Gastroesophageal sphincter (tissue), 4 donors: Measurements from ENCODE around the gene LIPA. TPM values are rescaled to one million over a fixed set of nuclear protein-coding genes. Genes with fewer than 3 reads are reported as not detected.
A peak's percentile ranks its signal among the peaks of the same experiment; 100 is the strongest.

Experiments used
- ATAC-seq: fragments of 150-250 bp; one replicate; pipeline ENCODE4 v1.9.1; 2016; ENCODE audit warnings: mild to moderate bottlenecking, moderate library complexity
- H3K27ac ChIP-seq, 4 donors: fragments of 200-600 bp; sonication (generic) in 3 of 4; 1 replicate in 3 of 4; 2 replicates in 1 of 4; pipeline ENCODE4 v1.5.1; 2016 to 2019
- H3K27me3 ChIP-seq: fragments of 200-600 bp; sonication (generic); one replicate; pipeline ENCODE4 v1.5.1; 2019
- H3K36me3 ChIP-seq, 2 donors: fragments of 200-600 bp; sonication (generic); one replicate each; pipeline ENCODE4 v1.5.1; 2019; ENCODE audit warnings: control low read depth in 1 of 2
- H3K4me1 ChIP-seq, 3 donors: fragments of 200-600 bp; sonication (generic); 1 replicate in 2 of 3; 2 replicates in 1 of 3; pipeline ENCODE4 v1.5.1; 2016 to 2019; ENCODE audit warnings: control low read depth in 2 of 3
- H3K4me3 ChIP-seq, 2 donors: fragments of 200-600 bp; sonication (generic); one replicate each; pipeline ENCODE4 v1.5.1; 2019; ENCODE audit warnings: mild to moderate bottlenecking in 1 of 2, moderate library complexity in 1 of 2
- H3K9me3 ChIP-seq, 3 donors: fragments of 200-600 bp; sonication (generic); one replicate each; pipeline ENCODE4 v1.5.1; 2017 to 2019; ENCODE audit warnings: control low read depth in 2 of 3
- EP300 ChIP-seq: sonication (generic); formaldehyde crosslinking; IDR thresholded peaks from one replicate; pipeline ENCODE4 v1.6.1; 2017; ENCODE audit warnings: antibody characterized with exemption, mild to moderate bottlenecking
- POLR2A ChIP-seq, 2 donors: fragments of 450-650 bp; IDR thresholded peaks; one replicate each; pipeline ENCODE4 v1.6.1; 2017; ENCODE audit warnings: antibody characterized with exemption in 2 of 2, mild to moderate bottlenecking in 2 of 2, moderate library complexity in 1 of 2
- POLR2AphosphoS5 ChIP-seq: sonication (generic); formaldehyde crosslinking; IDR thresholded peaks from one replicate; pipeline ENCODE4 v1.6.1; 2017; ENCODE audit warnings: antibody characterized with exemption
- WGBS, 2 donors: methylation state at CpG; one replicate each; pipeline ENCODE4 v1.1.5; 2018; ENCODE audit warnings: low coverage in 1 of 2; 5-methylcytosine and 5-hydroxymethylcytosine counted together
- total RNA-seq, 4 donors: library from RNA; depleted of rRNA; stranded (reverse); fragments of >200 nt; gene quantifications; one replicate each; pipeline ENCODE4 v1.1.0, GENCODE V29; 2016
- TF ChIP-seq, protein P1 (sequence below), 4 experiments: fragments of 200-600 bp in 2 of 4; fragments of 450-650 bp in 2 of 4; sonication (generic) in 1 of 4; IDR thresholded peaks; one replicate each; pipeline ENCODE4 v1.5.1; 2017 to 2019; ENCODE audit warnings: antibody characterized with exemption in 4 of 4, mild to moderate bottlenecking in 2 of 4, moderate library complexity in 2 of 4

Gene LIPA
- total RNA-seq, 4 donors from 2014 or later: 15.7 to 46.0 (median 22.3) TPM

DNA sequence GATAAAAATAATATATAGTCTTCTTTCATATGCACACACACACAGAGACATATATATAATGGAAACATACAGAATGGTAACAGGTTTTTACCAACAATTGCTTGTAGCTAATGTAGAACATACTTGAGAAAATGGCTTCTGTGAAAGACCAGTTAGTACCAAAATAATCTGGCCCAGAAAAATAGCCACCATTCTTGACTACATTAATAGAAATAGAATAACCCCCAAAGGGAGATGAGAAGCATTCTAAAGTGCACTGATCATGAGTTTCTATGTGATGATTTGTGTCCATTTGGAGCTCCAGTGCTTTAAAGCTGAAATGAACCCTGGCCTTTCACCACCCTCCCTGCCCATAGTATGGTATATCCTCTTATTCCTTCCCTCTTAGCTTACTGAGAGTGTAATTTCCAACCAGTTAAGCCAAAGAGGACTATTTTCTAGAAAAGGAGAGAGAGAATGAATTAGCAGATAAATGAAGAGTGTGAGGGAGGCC lies 27.4 kb upstream of the LIPA start:
- Histone ChIP-seq H3K4me1 (peaks cover 22 to 65% (median 31%) of the 10 kb centered on the region in 3 donors), H3K36me3 (no peaks in the 10 kb centered on the region), H3K4me3 (no peak overlapping the region), H3K27me3 (no peaks in the 10 kb centered on the region), H3K27ac (peak overlapping the region in 3 of 4 donors; percentile 50 to 87 (median 61)), H3K9me3 (no peaks in the 10 kb centered on the region)
- TF ChIP-seq POLR2AphosphoS5: no peak
- TF ChIP-seq POLR2A (IDR thresholded peaks at IDR 0.05): no peak
- TF ChIP-seq, protein P1, sequence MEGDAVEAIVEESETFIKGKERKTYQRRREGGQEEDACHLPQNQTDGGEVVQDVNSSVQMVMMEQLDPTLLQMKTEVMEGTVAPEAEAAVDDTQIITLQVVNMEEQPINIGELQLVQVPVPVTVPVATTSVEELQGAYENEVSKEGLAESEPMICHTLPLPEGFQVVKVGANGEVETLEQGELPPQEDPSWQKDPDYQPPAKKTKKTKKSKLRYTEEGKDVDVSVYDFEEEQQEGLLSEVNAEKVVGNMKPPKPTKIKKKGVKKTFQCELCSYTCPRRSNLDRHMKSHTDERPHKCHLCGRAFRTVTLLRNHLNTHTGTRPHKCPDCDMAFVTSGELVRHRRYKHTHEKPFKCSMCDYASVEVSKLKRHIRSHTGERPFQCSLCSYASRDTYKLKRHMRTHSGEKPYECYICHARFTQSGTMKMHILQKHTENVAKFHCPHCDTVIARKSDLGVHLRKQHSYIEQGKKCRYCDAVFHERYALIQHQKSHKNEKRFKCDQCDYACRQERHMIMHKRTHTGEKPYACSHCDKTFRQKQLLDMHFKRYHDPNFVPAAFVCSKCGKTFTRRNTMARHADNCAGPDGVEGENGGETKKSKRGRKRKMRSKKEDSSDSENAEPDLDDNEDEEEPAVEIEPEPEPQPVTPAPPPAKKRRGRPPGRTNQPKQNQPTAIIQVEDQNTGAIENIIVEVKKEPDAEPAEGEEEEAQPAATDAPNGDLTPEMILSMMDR (IDR thresholded peaks at IDR 0.05): no peak
- no peak for TF ChIP-seq EP300
- ATAC-seq: no peak

DNA sequence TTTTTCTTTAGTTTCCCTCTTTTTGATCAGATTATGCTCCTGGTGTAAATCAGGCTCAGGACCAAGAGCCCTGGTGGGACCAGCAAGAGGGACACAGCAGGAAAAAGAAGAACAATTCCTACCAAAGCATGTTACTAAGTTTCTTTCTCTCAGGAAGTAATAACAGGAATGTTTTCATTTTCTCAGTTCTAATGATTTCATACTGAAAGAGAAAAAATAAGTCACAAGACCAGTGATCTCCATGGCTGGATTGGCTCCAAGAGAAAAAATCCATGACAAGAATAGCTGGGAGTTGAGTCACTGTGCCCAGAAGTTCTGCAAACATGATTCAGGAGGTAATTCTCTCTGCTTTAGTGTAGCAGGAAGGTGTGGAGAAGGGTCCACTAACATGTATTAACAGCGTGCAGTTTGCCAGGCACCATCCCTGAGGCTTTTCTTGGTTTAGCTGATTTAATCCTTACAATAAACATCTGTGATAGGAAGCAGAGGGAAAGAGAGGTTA lies 26.5 kb upstream of the LIPA start:
- TF ChIP-seq EP300 (no peak), POLR2A (IDR thresholded peaks at IDR 0.05) (no peak), POLR2AphosphoS5 (peak; percentile 93)
- TF ChIP-seq, protein P1 (IDR thresholded peaks at IDR 0.05): no peak
- Histone ChIP-seq H3K27me3 (no peaks in the 10 kb centered on the region), H3K9me3 (no peaks in the 10 kb centered on the region), H3K4me1 (peaks cover 13 to 56% (median 26%) of the 10 kb centered on the region in 3 donors), H3K4me3 (no peak overlapping the region), H3K36me3 (no peaks in the 10 kb centered on the region), H3K27ac (peak overlapping the region; percentile 83 to 96 (median 86))
- peak; percentile 82 for ATAC-seq
- 0 to 11% methylated on average over 1 of the region's 1 CpG for WGBS, 2 donors

DNA sequence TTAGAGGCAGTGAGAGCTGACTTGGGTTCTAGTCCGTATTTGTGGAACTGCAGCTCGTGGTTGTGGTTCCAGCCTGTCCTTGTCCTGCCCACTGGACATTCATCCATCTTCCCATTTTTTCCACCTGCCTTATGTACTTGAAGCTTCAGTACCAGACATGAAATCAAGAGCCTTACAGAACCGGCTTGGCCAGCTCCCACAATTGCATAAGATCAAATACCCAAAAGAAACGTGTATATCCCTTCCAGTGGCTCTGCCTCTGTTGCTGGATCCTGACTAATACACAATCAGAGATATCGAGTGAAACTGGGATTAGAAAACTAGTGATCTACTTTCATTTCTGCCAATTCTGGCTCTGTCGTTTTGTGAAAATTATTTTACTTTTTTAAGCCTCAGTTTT lies 23.8 kb upstream of the LIPA start:
- ATAC-seq: no peak
- Histone ChIP-seq H3K36me3 (no peaks in the 10 kb centered on the region), H3K27me3 (no peaks in the 10 kb centered on the region), H3K27ac (peak overlapping the region; percentile 0 to 45 (median 30)), H3K4me1 (peaks cover 11 to 49% (median 23%) of the 10 kb centered on the region in 3 donors), H3K9me3 (no peaks in the 10 kb centered on the region), H3K4me3 (no peak overlapping the region)
- no peak for TF ChIP-seq POLR2AphosphoS5
- no peak for TF ChIP-seq EP300
- TF ChIP-seq POLR2A (IDR thresholded peaks at IDR 0.05): no peak
- TF ChIP-seq, protein P1 (IDR thresholded peaks at IDR 0.05): no peak
- WGBS, 2 donors: 72 to 87% methylated on average over 5 to 6 of the region's 6 CpGs

DNA sequence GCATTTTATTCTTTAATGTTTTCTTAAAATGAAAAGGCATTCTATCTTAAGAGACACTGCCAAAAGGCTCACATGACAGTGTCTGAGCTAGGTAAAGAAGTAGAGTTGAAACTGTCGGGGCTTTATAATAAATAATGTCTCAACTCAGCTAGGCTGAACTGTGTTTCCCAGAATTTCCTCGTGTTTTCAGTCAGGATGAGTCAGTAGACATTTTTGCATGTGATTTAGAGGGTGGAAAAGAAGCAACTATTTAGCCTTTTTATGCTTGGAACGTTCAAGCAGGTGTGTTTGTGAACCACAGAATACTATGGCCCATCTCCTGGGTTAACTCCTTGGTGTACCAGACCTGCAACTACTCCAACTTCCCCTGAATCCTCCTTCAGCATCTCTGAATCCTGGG lies 23.4 kb upstream of the LIPA start:
- no peak for ATAC-seq
- 10 to 32% methylated on average over 3 of the region's 3 CpGs for WGBS, 2 donors
- peaks cover 11 to 49% (median 23%) of the 10 kb centered on the region in 3 donors for H3K4me1 ChIP-seq

More for the DNA sequence above, 23.4 kb upstream of the LIPA start:
- Histone ChIP-seq H3K9me3 (no peaks in the 10 kb centered on the region), H3K27ac (peak overlapping the region; percentile 0 to 45 (median 30)), H3K4me3 (no peak overlapping the region), H3K36me3 (no peaks in the 10 kb centered on the region), H3K27me3 (no peaks in the 10 kb centered on the region)
- TF ChIP-seq, protein P1 (IDR thresholded peaks at IDR 0.05): no peak
- TF ChIP-seq POLR2AphosphoS5: peak; percentile 45
- no peak for TF ChIP-seq EP300
- TF ChIP-seq POLR2A (IDR thresholded peaks at IDR 0.05): no peak
